IMR-90 (cell line): ENCODE data around the gene UNC13B. TPM values are rescaled to one million over a fixed set of nuclear protein-coding genes. Genes with fewer than 3 reads are reported as not detected.

ENCODE experiments used
- ATAC-seq: fragments of 200-7000 bp; cut with Tn5 transposase; 2 replicates; pipeline ENCODE4 v1.9.1; 2020; ENCODE audit warnings: low read depth, mild to moderate bottlenecking, moderate library complexity
- BruUV-seq: library from RNA; stranded (reverse); fragments of 400-500 nt; replicated peaks from 2 replicates; lab custom pipeline; 2021; lab: Mats Ljungman, UMichigan
- CTCF ChIA-PET: fragments of 300-600 bp; formaldehyde crosslinking; extraction: SDS; loops from one replicate; lab custom pipeline; 2021; ENCODE audit warnings: antibody characterized with exemption; lab: Yijun Ruan, JAX
- POLR2A ChIA-PET: fragments of 300-600 bp; sonication (Branson Sonifier 250); formaldehyde crosslinking; loops from one replicate; lab custom pipeline; 2022; ENCODE audit warnings: antibody characterized with exemption; ENCODE audit not compliant: unreplicated experiment; lab: Charles Lee
- DNase-seq: peaks from one replicate; pipeline ENCODE4 v3.0.0; 2013
- H2AFZ ChIP-seq: replicated peaks from 2 replicates; pipeline ENCODE3; 2013; ENCODE audit warnings: low read length, mild to moderate bottlenecking; ENCODE audit not compliant: poor library complexity
- H2AK5ac ChIP-seq: 2 replicates; pipeline ENCODE4 v1.6.1; 2013; ENCODE audit warnings: low read depth, low read length, inconsistent platforms
- H2AK9ac ChIP-seq: replicated peaks from 2 replicates; pipeline ENCODE3; 2013; ENCODE audit warnings: mild to moderate bottlenecking, low read depth, low read length, moderate library complexity; ENCODE audit not compliant: poor library complexity
- H2BK120ac ChIP-seq: 2 replicates; pipeline ENCODE4 v1.6.1; 2013; ENCODE audit warnings: low read depth, low read length, inconsistent platforms
- H2BK15ac ChIP-seq: 3 replicates; pipeline ENCODE4 v1.6.1; 2013; ENCODE audit warnings: low read depth, low read length, inconsistent platforms
- H2BK20ac ChIP-seq: 2 replicates; pipeline ENCODE4 v1.6.1; 2013; ENCODE audit warnings: low read depth, mild to moderate bottlenecking, inconsistent platforms, low read length, moderate library complexity
- H2BK5ac ChIP-seq: 2 replicates; pipeline ENCODE4 v1.6.1; 2013; ENCODE audit warnings: mild to moderate bottlenecking, low read depth, low read length, inconsistent platforms; ENCODE audit not compliant: poor library complexity, severe bottlenecking
- H3K14ac ChIP-seq: replicated peaks from 2 replicates; pipeline ENCODE4 v1.6.1; 2013; ENCODE audit warnings: low read depth, low read length, inconsistent platforms
- H3K18ac ChIP-seq: 2 replicates; pipeline ENCODE4 v1.6.1; 2013; ENCODE audit warnings: low read depth, low read length, control low read depth
- H3K23ac ChIP-seq: 2 replicates; pipeline ENCODE4 v1.6.1; 2013; ENCODE audit warnings: low read depth, low read length, inconsistent platforms
- H3K27ac ChIP-seq: 2 replicates; pipeline ENCODE4 v1.5.1; 2013; ENCODE audit warnings: mild to moderate bottlenecking, control low read depth, low read length; ENCODE audit not compliant: insufficient read depth
- H3K27me3 ChIP-seq: 2 replicates; pipeline ENCODE4 v1.6.1; 2013; ENCODE audit warnings: low read length; ENCODE audit not compliant: control insufficient read depth, insufficient read depth
- H3K36me3 ChIP-seq: 2 replicates; pipeline ENCODE4 v1.6.1; 2013; ENCODE audit warnings: low read length, mixed read lengths; ENCODE audit not compliant: control insufficient read depth, insufficient read depth
- H3K4ac ChIP-seq: 2 replicates; pipeline ENCODE4 v1.6.1; 2013; ENCODE audit warnings: low read depth, low read length, inconsistent platforms
- H3K4me1 ChIP-seq: 2 replicates; pipeline ENCODE4 v1.6.1; 2013; ENCODE audit warnings: low read length, mixed read lengths; ENCODE audit not compliant: control insufficient read depth, insufficient read depth
- H3K4me2 ChIP-seq: 2 replicates; pipeline ENCODE4 v1.6.1; 2013; ENCODE audit warnings: low read depth, mild to moderate bottlenecking, control low read depth, low read length, moderate library complexity
- H3K4me3 ChIP-seq: 2 replicates; pipeline ENCODE4 v1.5.1; 2013; ENCODE audit warnings: low read depth, mild to moderate bottlenecking, control low read depth, low read length, moderate library complexity; ENCODE audit not compliant: insufficient read depth
- H3K56ac ChIP-seq: 2 replicates; pipeline ENCODE4 v1.6.1; 2013; ENCODE audit warnings: low read length, inconsistent platforms; ENCODE audit not compliant: insufficient read depth; ENCODE audit errors: extremely low read depth
- H3K79me1 ChIP-seq, 2 experiments: 2 replicates each; pipeline ENCODE4 v1.6.1; 2013; ENCODE audit warnings: low read length in 2 of 2, inconsistent platforms in 1 of 2, low read depth in 1 of 2
- H3K9ac ChIP-seq: 2 replicates; pipeline ENCODE4 v1.6.1; 2013; ENCODE audit warnings: low read depth, low read length, control low read depth
- H3K9me1 ChIP-seq: 2 replicates; pipeline ENCODE4 v1.6.1; 2013; ENCODE audit warnings: low read length, inconsistent platforms; ENCODE audit not compliant: insufficient read depth
- H3K9me3 ChIP-seq: 2 replicates; pipeline ENCODE4 v1.6.1; 2013; ENCODE audit warnings: low read length; ENCODE audit not compliant: control insufficient read depth, insufficient read depth
- H4K20me1 ChIP-seq: 2 replicates; pipeline ENCODE4 v1.6.1; 2013; ENCODE audit warnings: low read length, inconsistent platforms; ENCODE audit not compliant: insufficient read depth
- H4K5ac ChIP-seq: 2 replicates; pipeline ENCODE4 v1.6.1; 2013; ENCODE audit warnings: mild to moderate bottlenecking, low read depth, low read length, control low read depth
- H4K8ac ChIP-seq, 2 experiments: 2 replicates each; pipeline ENCODE4 v1.6.1; 2013; ENCODE audit warnings: low read depth in 2 of 2, low read length in 2 of 2, control low read depth in 1 of 2, inconsistent platforms in 1 of 2
- H4K91ac ChIP-seq: 2 replicates; pipeline ENCODE4 v1.6.1; 2013; ENCODE audit warnings: low read depth, low read length, inconsistent platforms; ENCODE audit not compliant: insufficient read depth
- BHLHE40 ChIP-seq: fragments of 150-350 bp; IDR thresholded peaks from 2 replicates; pipeline ENCODE4 v1.6.1; 2016; ENCODE audit warnings: mild to moderate bottlenecking, low read depth, low read length
- CEBPB ChIP-seq: IDR thresholded peaks from 2 replicates; pipeline ENCODE4 v1.6.1; 2012; ENCODE audit warnings: low read depth, low read length, improper control_type of control experiment
- CHD1 ChIP-seq: IDR thresholded peaks from 2 replicates; pipeline ENCODE4 v1.6.1; 2012; ENCODE audit warnings: low read depth, low read length, improper control_type of control experiment
- FOS ChIP-seq: fragments of 150-350 bp; IDR thresholded peaks from 2 replicates; pipeline ENCODE4 v1.6.1; 2016; ENCODE audit warnings: low read depth, low read length
- MAFK ChIP-seq: IDR thresholded peaks from 2 replicates; pipeline ENCODE4 v1.6.1; 2012; ENCODE audit warnings: low read depth, low read length, improper control_type of control experiment
- MAZ ChIP-seq: IDR thresholded peaks from 2 replicates; pipeline ENCODE4 v1.6.1; 2012; ENCODE audit warnings: low read depth, mild to moderate bottlenecking, low read length, improper control_type of control experiment, moderate library complexity, borderline replicate concordance
- MXI1 ChIP-seq: IDR thresholded peaks from 2 replicates; pipeline ENCODE4 v1.6.1; 2012; ENCODE audit warnings: low read depth, mild to moderate bottlenecking, low read length, moderate library complexity, borderline replicate concordance
- NFE2L2 ChIP-seq: fragments of 150-350 bp; IDR thresholded peaks from 2 replicates; pipeline ENCODE4 v1.6.1; 2016; ENCODE audit warnings: low read depth, mild to moderate bottlenecking, low read length
- POLR2A ChIP-seq: IDR thresholded peaks from 2 replicates; pipeline ENCODE4 v1.6.1; 2012; ENCODE audit warnings: mild to moderate bottlenecking, low read depth, low read length
- RAD21 ChIP-seq: IDR thresholded peaks from 2 replicates; pipeline ENCODE4 v1.6.1; 2012; ENCODE audit warnings: low read length, improper control_type of control experiment
- RCOR1 ChIP-seq: IDR thresholded peaks from 2 replicates; pipeline ENCODE4 v1.6.1; 2012; ENCODE audit warnings: mild to moderate bottlenecking, low read length, improper control_type of control experiment; ENCODE audit not compliant: insufficient replicate concordance
- RFX5 ChIP-seq: IDR thresholded peaks from 2 replicates; pipeline ENCODE4 v1.8.0; 2012; ENCODE audit warnings: low read depth, mild to moderate bottlenecking, low read length, moderate library complexity
- SMC3 ChIP-seq: fragments of 150-350 bp; IDR thresholded peaks from 2 replicates; pipeline ENCODE4 v1.6.1; 2016; ENCODE audit warnings: low read depth, mild to moderate bottlenecking, antibody characterized with exemption, low read length, moderate library complexity
- dilution Hi-C: fragments of 300-500 bp; cut with HindIII; formaldehyde crosslinking; loops from one replicate; pipeline ENCODE4 v1.14.3; 2018; ENCODE audit warnings: low sequenced_read_pairs; ENCODE audit not compliant: unreplicated experiment
- in situ Hi-C: fragments of 300-500 bp; cut with MboI; formaldehyde crosslinking; loops from 3 replicates; pipeline ENCODE4 v1.14.3; 2019; ENCODE audit warnings: low sequenced_read_pairs, inconsistent platforms, mixed read lengths
- intact Hi-C: fragments of 100-400 bp; cut with micrococcal nuclease; formaldehyde crosslinking; loops from 2 replicates; pipeline ENCODE4 v1.10.0; 2022
- polyA plus RNA-seq, 3 experiments: library from polyadenylated mRNA; depleted of rRNA; stranded (reverse); fragments of >200 nt; gene quantifications; 2 replicates each; pipeline ENCODE4 v1.2.3, GENCODE V29; 2012; ENCODE audit warnings: low replicate concordance in 1 of 3
- total RNA-seq: library from RNA; depleted of rRNA; stranded (reverse); fragments of >200 nt; gene quantifications from 2 replicates; pipeline ENCODE4 v1.2.3, GENCODE V29; 2012
- TF ChIP-seq, protein P1 (sequence below): conservative IDR thresholded peaks from 2 replicates; pipeline ENCODE4 v1.5.1; 2012; ENCODE audit warnings: mild to moderate bottlenecking, low read depth, low read length, improper control_type of control experiment
- TF ChIP-seq, protein P2 (sequence below): fragments of 150-350 bp; IDR thresholded peaks from 2 replicates; pipeline ENCODE4 v1.6.1; 2017; ENCODE audit warnings: mild to moderate bottlenecking, antibody characterized with exemption, low read length, low read depth
- TF ChIP-seq, protein P3 (sequence below): fragments of 150-350 bp; IDR thresholded peaks from 2 replicates; pipeline ENCODE4 v1.6.1; 2016; ENCODE audit warnings: low read depth, mild to moderate bottlenecking, low read length, moderate library complexity, borderline replicate concordance

UNC13B gene
- total and polyA plus RNA-seq, 2 of the 4 experiments (the other 2 are of a cell fraction): 7.5 to 14.3 TPM

DNA sequence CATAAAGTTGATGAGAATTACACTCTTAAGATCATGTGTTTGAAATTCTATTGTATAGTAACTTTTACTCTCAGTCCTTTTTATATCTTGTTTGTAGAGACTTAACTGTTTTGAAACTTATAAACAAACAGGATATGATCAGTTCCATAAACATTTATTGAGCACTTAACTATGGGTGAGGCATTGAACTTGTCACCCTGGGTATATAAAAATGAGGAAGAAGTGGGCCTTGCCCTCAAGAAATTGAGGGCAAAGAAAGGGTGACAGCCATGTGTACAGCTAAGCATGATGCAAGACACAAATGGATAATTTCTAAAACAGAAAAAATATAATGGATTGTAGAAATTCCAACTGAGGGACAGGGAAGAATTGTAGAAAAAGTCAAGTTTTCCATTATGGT is 15.7 kb downstream of the UNC13B start:
- no peak for TF ChIP-seq RAD21
- TF ChIP-seq RCOR1: no peak
- TF ChIP-seq CHD1: no peak
- TF ChIP-seq MXI1: no peak
- TF ChIP-seq POLR2A: no peak
- TF ChIP-seq, protein P1, sequence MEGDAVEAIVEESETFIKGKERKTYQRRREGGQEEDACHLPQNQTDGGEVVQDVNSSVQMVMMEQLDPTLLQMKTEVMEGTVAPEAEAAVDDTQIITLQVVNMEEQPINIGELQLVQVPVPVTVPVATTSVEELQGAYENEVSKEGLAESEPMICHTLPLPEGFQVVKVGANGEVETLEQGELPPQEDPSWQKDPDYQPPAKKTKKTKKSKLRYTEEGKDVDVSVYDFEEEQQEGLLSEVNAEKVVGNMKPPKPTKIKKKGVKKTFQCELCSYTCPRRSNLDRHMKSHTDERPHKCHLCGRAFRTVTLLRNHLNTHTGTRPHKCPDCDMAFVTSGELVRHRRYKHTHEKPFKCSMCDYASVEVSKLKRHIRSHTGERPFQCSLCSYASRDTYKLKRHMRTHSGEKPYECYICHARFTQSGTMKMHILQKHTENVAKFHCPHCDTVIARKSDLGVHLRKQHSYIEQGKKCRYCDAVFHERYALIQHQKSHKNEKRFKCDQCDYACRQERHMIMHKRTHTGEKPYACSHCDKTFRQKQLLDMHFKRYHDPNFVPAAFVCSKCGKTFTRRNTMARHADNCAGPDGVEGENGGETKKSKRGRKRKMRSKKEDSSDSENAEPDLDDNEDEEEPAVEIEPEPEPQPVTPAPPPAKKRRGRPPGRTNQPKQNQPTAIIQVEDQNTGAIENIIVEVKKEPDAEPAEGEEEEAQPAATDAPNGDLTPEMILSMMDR: no peak
- no peak for TF ChIP-seq MAFK
- TF ChIP-seq FOS: no peak
- no peak for TF ChIP-seq BHLHE40
- no peak for TF ChIP-seq RFX5
- no peak for TF ChIP-seq CEBPB
- no peak for TF ChIP-seq MAZ
- TF ChIP-seq, protein P2, sequence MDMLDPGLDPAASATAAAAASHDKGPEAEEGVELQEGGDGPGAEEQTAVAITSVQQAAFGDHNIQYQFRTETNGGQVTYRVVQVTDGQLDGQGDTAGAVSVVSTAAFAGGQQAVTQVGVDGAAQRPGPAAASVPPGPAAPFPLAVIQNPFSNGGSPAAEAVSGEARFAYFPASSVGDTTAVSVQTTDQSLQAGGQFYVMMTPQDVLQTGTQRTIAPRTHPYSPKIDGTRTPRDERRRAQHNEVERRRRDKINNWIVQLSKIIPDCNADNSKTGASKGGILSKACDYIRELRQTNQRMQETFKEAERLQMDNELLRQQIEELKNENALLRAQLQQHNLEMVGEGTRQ: no peak
- TF ChIP-seq SMC3: no peak
- TF ChIP-seq NFE2L2: no peak
- TF ChIP-seq, protein P3, sequence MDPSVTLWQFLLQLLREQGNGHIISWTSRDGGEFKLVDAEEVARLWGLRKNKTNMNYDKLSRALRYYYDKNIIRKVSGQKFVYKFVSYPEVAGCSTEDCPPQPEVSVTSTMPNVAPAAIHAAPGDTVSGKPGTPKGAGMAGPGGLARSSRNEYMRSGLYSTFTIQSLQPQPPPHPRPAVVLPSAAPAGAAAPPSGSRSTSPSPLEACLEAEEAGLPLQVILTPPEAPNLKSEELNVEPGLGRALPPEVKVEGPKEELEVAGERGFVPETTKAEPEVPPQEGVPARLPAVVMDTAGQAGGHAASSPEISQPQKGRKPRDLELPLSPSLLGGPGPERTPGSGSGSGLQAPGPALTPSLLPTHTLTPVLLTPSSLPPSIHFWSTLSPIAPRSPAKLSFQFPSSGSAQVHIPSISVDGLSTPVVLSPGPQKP: no peak
- in situ Hi-C loops: no loop called here

More for the DNA sequence above, 15.7 kb downstream of the UNC13B start:
- Histone ChIP-seq H4K20me1 (no peaks in the 10 kb centered on the region), H4K5ac (no peak overlapping the region), H2AK5ac (no peak overlapping the region), H3K79me1 (peaks cover 3% of the 10 kb centered on the region in 2 experiments; a peak in 1 of 4 replicates), H2AK9ac (no peak overlapping the region), H3K9me3 (no peaks in the 10 kb centered on the region), H2AFZ (no peak overlapping the region), H2BK15ac (no peak overlapping the region), H3K27me3 (no peaks in the 10 kb centered on the region), H3K4me2 (no peak overlapping the region), H2BK120ac (no peak overlapping the region), H4K91ac (no peak overlapping the region), H3K23ac (no peak overlapping the region), H3K4me3 (no peak overlapping the region), H3K36me3 (no peaks in the 10 kb centered on the region), H2BK5ac (no peak overlapping the region), H3K9me1 (no peaks in the 10 kb centered on the region), H3K4ac (no peak overlapping the region), H3K27ac (no peak overlapping the region), H2BK20ac (no peak overlapping the region), H4K8ac (no peak overlapping the region), H3K56ac (no peak overlapping the region), H3K9ac (no peak overlapping the region), H3K18ac (no peak overlapping the region), H3K14ac (no peak overlapping the region), H3K4me1 (no peaks in the 10 kb centered on the region)
- dilution Hi-C loops (no loop called here), intact Hi-C loops (no loop called here)
- ATAC-seq (no peak), DNase-seq (no peak)
- POLR2A ChIA-PET: no interaction called here
- BruUV-seq: no TSS peak
- CTCF ChIA-PET: no interaction called here
